B cell (primary cell): Measurements from ENCODE around the gene KCNT2.

Experiments used
- CTCF ChIP-seq: fragments of 200-600 bp; IDR thresholded peaks from one replicate; pipeline ENCODE4 v1.8.0; 2022; ENCODE audit warnings: antibody characterized with exemption, mild to moderate bottlenecking
- EZH2 ChIP-seq: IDR thresholded peaks from 2 replicates; pipeline ENCODE4 v1.6.1; 2012; ENCODE audit warnings: borderline replicate concordance, low read depth, mild to moderate bottlenecking, moderate library complexity, low read length; ENCODE audit not compliant: insufficient read depth, poor library complexity, severe bottlenecking

DNA sequence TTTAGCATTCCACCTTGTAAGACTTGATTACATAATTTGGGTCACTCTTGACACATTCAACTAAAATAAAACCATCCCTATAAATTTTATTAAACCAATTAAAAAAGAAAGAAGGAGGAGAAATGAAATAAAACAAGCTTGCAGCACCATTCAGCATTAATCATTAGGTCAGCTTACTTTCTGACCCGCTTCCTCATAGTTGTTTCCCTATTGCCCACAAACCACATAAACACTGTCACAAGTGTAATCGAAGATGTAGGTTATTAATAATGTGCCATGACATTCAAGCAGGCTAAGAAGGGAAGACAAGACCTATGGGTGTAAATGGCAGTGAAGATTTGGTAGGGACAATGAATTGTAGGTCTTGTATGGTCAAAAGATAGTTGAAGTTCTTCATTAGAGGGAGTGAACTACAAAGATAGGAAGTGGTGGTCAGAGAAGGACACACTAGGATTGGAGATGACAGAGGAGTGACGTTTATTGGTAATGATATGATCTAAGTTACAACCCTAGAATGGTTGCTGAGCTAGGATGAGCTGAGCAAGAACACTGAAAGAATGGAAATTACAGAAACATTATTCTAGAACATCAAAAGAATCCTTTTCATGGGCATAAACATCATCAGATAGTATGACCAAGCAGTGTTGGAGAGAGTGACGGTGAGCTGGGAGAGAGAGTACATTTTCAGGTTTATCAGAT is 231.5 kb downstream of the KCNT2 start:
- TF ChIP-seq CTCF (no peak), EZH2 (no peak)
